ENCODE results near the gene CDK17.

The CDK17 gene

GRCh38 chr12:96242597-96242996, 157.6 kb downstream of the CDK17 start:
- no peak for TF ChIP-seq CTCF (IDR thresholded peaks at IDR 0.05)
- no peak for TF ChIP-seq ZFX (IDR thresholded peaks at IDR 0.05; ENCODE audit: borderline replicate concordance)
- no peak overlapping the region for H3K27ac ChIP-seq

GRCh38 chr12:96241846-96242256, 158.4 kb downstream of the CDK17 start:
- H3K27ac ChIP-seq = no peak overlapping the region
- no peak for TF ChIP-seq ZFX (IDR thresholded peaks at IDR 0.05; ENCODE audit: borderline replicate concordance)
- TF ChIP-seq CTCF (IDR thresholded peaks at IDR 0.05) = no peak

- no peak for TF ChIP-seq ZFX (IDR thresholded peaks at IDR 0.05; ENCODE audit: borderline replicate concordance)
- no peak for TF ChIP-seq CTCF (IDR thresholded peaks at IDR 0.05)
- H3K27ac ChIP-seq = no peak overlapping the region
Measured at GRCh38 chr12:96241431-96241830, 158.8 kb downstream of the CDK17 start.

GRCh38 chr12:96240656-96241055, 159.6 kb downstream of the CDK17 start:
- no peak overlapping the region for H3K27ac ChIP-seq
- TF ChIP-seq ZFX (IDR thresholded peaks at IDR 0.05; ENCODE audit: borderline replicate concordance) (no peak), CTCF (IDR thresholded peaks at IDR 0.05) (no peak)

GRCh38 chr12:96239711-96240635, 160.3 kb downstream of the CDK17 start:
- H3K27ac ChIP-seq = no peak overlapping the region
- TF ChIP-seq CTCF (IDR thresholded peaks at IDR 0.05) = no peak
- TF ChIP-seq ZFX (IDR thresholded peaks at IDR 0.05; ENCODE audit: borderline replicate concordance) = no peak

GRCh38 chr12:96238336-96239047, 161.7 kb downstream of the CDK17 start:
- TF ChIP-seq ZFX (IDR thresholded peaks at IDR 0.05; ENCODE audit: borderline replicate concordance) = no peak
- TF ChIP-seq CTCF (IDR thresholded peaks at IDR 0.05) = no peak
- H3K27ac ChIP-seq = no peak overlapping the region
